ENCODE results near the gene HSD17B11. TPM values are rescaled to one million over a fixed set of nuclear protein-coding genes. Genes with fewer than 3 reads are reported as not detected.

Gene HSD17B11
- total and polyA plus RNA-seq, 2 of the 8 experiments (the other 6 are each of a cell fraction or from before 2014, with no cell fraction given) = 6.0 to 9.0 TPM

GRCh38 chr4:87310691-87311335 lies 80.2 kb downstream of the HSD17B11 start:
- no peak overlapping the region for H2BK15ac ChIP-seq (ENCODE audit: low read length)
- TF ChIP-seq ASH2L (IDR thresholded peaks at IDR 0.05; ENCODE audit: low read length) (no peak), YY1 (IDR thresholded peaks at IDR 0.05; ENCODE audit: low read depth, low read length) (no peak), SAP30 (IDR thresholded peaks at IDR 0.05; ENCODE audit: insufficient read depth, insufficient replicate concordance, low read length) (no peak), TAF1 (IDR thresholded peaks at IDR 0.05; ENCODE audit: low read depth, low read length) (no peak), RNF2 (IDR thresholded peaks at IDR 0.05; ENCODE audit: borderline replicate concordance, low read depth, low read length, missing control alignments, poor library complexity, severe bottlenecking) (no peak), CTBP2 (IDR thresholded peaks at IDR 0.05; ENCODE audit: borderline replicate concordance, insufficient read depth, insufficient read length, low read length) (no peak), POU5F1 (IDR thresholded peaks at IDR 0.05; ENCODE audit: low read depth, low read length) (no peak), RFX5 (IDR thresholded peaks at IDR 0.05; ENCODE audit: borderline replicate concordance, low read depth, low read length) (no peak), HDAC6 (IDR thresholded peaks at IDR 0.05; ENCODE audit: low read depth, low read length) (no peak), CHD2 (IDR thresholded peaks at IDR 0.05; ENCODE audit: low read length) (no peak), RBBP5 (IDR thresholded peaks at IDR 0.05; ENCODE audit: borderline replicate concordance, low read depth, low read length) (no peak), EGR1 (IDR thresholded peaks at IDR 0.05; ENCODE audit: borderline replicate concordance, low read depth, low read length) (no peak)

More at GRCh38 chr4:87310691-87311335, 80.2 kb downstream of the HSD17B11 start:
- H2BK5ac ChIP-seq (ENCODE audit: low read depth, low read length) = no peak overlapping the region
- no peak overlapping the region for H4K8ac ChIP-seq (ENCODE audit: extremely low read depth, insufficient read depth, low read length)
- no peak overlapping the region for H3K18ac ChIP-seq (ENCODE audit: extremely low read depth, low read length)
- ChIA-PET POLR2A (ENCODE audit: partially characterized antibody) (no interaction called here), CTCF (ENCODE audit: partially characterized antibody) (interaction anchor here (0.7 kb wide), 1 partner anchor 667 kb away, joined by 3 read pairs; no protein-coding TSS in a partner anchor)
- 96% methylated on average over 4 of the region's 4 CpGs; no CpG with 5 or more reads in 1 of the 2 experiments for WGBS, 2 experiments (ENCODE audit: extremely low coverage in 1 of 2, insufficient coverage in 1 of 2, insufficient read length in 1 of 2, insufficient replicate concordance in 2 of 2, low coverage in 1 of 2, low lambda C conversion rate in 2 of 2, missing lambda C conversion rate in 1 of 2)
- H3K4ac ChIP-seq (replicated peaks; ENCODE audit: insufficient read length, low read depth, low read length) = no peak overlapping the region
- H3K79me1 ChIP-seq (ENCODE audit: low read depth, low read length) = no peaks in the 10 kb centered on the region
- no peaks in the 10 kb centered on the region for H3K9me3 ChIP-seq (ENCODE audit: insufficient read depth in 2 of 2, low read depth in 1 of 2, low read length in 1 of 2)
- H2BK20ac ChIP-seq (ENCODE audit: low read length) = no peak overlapping the region
- no peak overlapping the region for H3K4me3 ChIP-seq (ENCODE audit: extremely low read depth in 1 of 4, insufficient read depth in 2 of 4, low read depth in 3 of 4, low read length in 4 of 4)
- H3K27ac ChIP-seq (ENCODE audit: low read depth, low read length) = no peak overlapping the region
- no peak overlapping the region for H3K14ac ChIP-seq (ENCODE audit: insufficient read length)
- H3K79me2 ChIP-seq (ENCODE audit: control insufficient read depth in 1 of 2, insufficient read depth in 2 of 2, low read length in 2 of 2) = no peaks in the 10 kb centered on the region
- FAIRE-seq (no peak), DNase-seq (ENCODE audit: low read depth in 1 of 2, low spot score in 2 of 2) (no peak)
- no peaks in the 10 kb centered on the region for H4K20me1 ChIP-seq (replicated peaks in 1 of 2; ENCODE audit: control insufficient read depth in 1 of 2, insufficient read depth in 2 of 2, low read length in 2 of 2)
- no peak overlapping the region for H2AK5ac ChIP-seq (ENCODE audit: low read depth, low read length)
- no peaks in the 10 kb centered on the region for H3K36me3 ChIP-seq (ENCODE audit: control insufficient read depth in 2 of 4, insufficient read depth in 4 of 4, low read length in 3 of 4)
- H3K9ac ChIP-seq (replicated peaks in 1 of 4; ENCODE audit: extremely low read depth in 1 of 4, low read depth in 3 of 4, low read length in 3 of 4) = no peak overlapping the region
- no peak overlapping the region for H3K23ac ChIP-seq (ENCODE audit: insufficient read length)
- no peak overlapping the region for H3K56ac ChIP-seq (replicated peaks; ENCODE audit: insufficient read length, low read depth, low read length)
- H2BK120ac ChIP-seq (replicated peaks; ENCODE audit: low read depth, low read length) = no peak overlapping the region
- no peak overlapping the region for H3K4me2 ChIP-seq (ENCODE audit: insufficient read depth in 1 of 2, low read depth in 2 of 2, low read length in 2 of 2)
- H4K91ac ChIP-seq (replicated peaks; ENCODE audit: insufficient read length, low read length) = no peak overlapping the region
- no peak overlapping the region for H4K5ac ChIP-seq (ENCODE audit: insufficient read length, low read depth, low read length)
- H2AFZ ChIP-seq (ENCODE audit: low read length) = no peak overlapping the region
- H3K4me1 ChIP-seq (replicated peaks in 1 of 4; ENCODE audit: control insufficient read depth in 3 of 4, insufficient read depth in 4 of 4, low read length in 3 of 4) = no peaks in the 10 kb centered on the region
- no peaks in the 10 kb centered on the region; the same call in 1 of the 2 replicates for H3K23me2 ChIP-seq (ENCODE audit: low read depth, low read length)
- no peaks in the 10 kb centered on the region for H3K27me3 ChIP-seq (replicated peaks in 1 of 4; ENCODE audit: control insufficient read depth in 3 of 4, extremely low read depth in 1 of 4, insufficient read depth in 3 of 4, low read length in 3 of 4)
- no peak overlapping the region for H2BK12ac ChIP-seq (ENCODE audit: low read depth, low read length)

All from H1 (cell line).